Measurements from ENCODE around the gene TCTN1.

DNA sequence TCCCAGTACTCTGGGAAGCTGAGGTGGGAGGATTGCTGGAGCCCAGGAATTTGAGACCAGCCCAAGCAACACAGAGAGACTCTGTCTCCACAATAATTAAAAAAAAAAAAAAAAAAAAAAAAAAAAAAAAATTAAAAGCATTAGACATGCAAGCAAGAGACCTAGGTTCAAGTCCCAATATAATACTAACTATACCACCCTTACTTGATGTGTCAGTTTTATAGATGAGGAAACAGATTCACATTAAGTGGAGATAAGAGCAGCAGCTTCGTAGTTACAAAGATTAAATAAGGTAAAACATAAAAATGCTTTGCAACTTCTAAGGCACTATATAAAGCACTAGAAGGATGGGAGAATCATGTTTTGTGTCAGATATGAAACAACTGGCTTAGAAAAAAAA lies 39.9 kb upstream of the TCTN1 start:
- TF ChIP-seq, protein P1, sequence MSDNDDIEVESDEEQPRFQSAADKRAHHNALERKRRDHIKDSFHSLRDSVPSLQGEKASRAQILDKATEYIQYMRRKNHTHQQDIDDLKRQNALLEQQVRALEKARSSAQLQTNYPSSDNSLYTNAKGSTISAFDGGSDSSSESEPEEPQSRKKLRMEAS (IDR thresholded peaks at IDR 0.05) = no peak
- TF ChIP-seq ZNF274 (IDR thresholded peaks at IDR 0.05; ENCODE audit: low read depth, low read length) (no peak), POLR2A (IDR thresholded peaks at IDR 0.05; ENCODE audit: borderline replicate concordance, extremely low read depth, insufficient read depth, insufficient read length) (no peak), EZH2phosphoT487 (IDR thresholded peaks at IDR 0.05; ENCODE audit: borderline replicate concordance) (no peak), YY1 (IDR thresholded peaks at IDR 0.05; ENCODE audit: extremely low read depth, insufficient replicate concordance, low read depth, low read length) (no peak), SP1 (IDR thresholded peaks at IDR 0.05; ENCODE audit: low read depth) (no peak), POLR2AphosphoS5 (IDR thresholded peaks at IDR 0.05; ENCODE audit: low read depth, low read length) (no peak), FOSL1 (IDR thresholded peaks at IDR 0.05; ENCODE audit: low read depth) (no peak)
- TF ChIP-seq, protein P2, sequence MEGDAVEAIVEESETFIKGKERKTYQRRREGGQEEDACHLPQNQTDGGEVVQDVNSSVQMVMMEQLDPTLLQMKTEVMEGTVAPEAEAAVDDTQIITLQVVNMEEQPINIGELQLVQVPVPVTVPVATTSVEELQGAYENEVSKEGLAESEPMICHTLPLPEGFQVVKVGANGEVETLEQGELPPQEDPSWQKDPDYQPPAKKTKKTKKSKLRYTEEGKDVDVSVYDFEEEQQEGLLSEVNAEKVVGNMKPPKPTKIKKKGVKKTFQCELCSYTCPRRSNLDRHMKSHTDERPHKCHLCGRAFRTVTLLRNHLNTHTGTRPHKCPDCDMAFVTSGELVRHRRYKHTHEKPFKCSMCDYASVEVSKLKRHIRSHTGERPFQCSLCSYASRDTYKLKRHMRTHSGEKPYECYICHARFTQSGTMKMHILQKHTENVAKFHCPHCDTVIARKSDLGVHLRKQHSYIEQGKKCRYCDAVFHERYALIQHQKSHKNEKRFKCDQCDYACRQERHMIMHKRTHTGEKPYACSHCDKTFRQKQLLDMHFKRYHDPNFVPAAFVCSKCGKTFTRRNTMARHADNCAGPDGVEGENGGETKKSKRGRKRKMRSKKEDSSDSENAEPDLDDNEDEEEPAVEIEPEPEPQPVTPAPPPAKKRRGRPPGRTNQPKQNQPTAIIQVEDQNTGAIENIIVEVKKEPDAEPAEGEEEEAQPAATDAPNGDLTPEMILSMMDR (IDR thresholded peaks at IDR 0.05 in 2 of 3, conservative IDR thresholded peaks at IDR 0.05 in 1 of 3; ENCODE audit: borderline replicate concordance in 1 of 3, insufficient read depth in 1 of 3, low read depth in 2 of 3, low read length in 2 of 3) = no peak
- TF ChIP-seq, protein P3, sequence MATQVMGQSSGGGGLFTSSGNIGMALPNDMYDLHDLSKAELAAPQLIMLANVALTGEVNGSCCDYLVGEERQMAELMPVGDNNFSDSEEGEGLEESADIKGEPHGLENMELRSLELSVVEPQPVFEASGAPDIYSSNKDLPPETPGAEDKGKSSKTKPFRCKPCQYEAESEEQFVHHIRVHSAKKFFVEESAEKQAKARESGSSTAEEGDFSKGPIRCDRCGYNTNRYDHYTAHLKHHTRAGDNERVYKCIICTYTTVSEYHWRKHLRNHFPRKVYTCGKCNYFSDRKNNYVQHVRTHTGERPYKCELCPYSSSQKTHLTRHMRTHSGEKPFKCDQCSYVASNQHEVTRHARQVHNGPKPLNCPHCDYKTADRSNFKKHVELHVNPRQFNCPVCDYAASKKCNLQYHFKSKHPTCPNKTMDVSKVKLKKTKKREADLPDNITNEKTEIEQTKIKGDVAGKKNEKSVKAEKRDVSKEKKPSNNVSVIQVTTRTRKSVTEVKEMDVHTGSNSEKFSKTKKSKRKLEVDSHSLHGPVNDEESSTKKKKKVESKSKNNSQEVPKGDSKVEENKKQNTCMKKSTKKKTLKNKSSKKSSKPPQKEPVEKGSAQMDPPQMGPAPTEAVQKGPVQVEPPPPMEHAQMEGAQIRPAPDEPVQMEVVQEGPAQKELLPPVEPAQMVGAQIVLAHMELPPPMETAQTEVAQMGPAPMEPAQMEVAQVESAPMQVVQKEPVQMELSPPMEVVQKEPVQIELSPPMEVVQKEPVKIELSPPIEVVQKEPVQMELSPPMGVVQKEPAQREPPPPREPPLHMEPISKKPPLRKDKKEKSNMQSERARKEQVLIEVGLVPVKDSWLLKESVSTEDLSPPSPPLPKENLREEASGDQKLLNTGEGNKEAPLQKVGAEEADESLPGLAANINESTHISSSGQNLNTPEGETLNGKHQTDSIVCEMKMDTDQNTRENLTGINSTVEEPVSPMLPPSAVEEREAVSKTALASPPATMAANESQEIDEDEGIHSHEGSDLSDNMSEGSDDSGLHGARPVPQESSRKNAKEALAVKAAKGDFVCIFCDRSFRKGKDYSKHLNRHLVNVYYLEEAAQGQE (IDR thresholded peaks at IDR 0.05; ENCODE audit: low read depth) = no peak

Measured in HCT116 (cell line).